ENCODE results near the gene HIBADH. TPM values are rescaled to one million over a fixed set of nuclear protein-coding genes. Genes with fewer than 3 reads are reported as not detected.

Gene HIBADH
- total and polyA plus RNA-seq, 7 experiments from 2014 or later: 8.0 to 46.2 (median 14.7) TPM

DNA sequence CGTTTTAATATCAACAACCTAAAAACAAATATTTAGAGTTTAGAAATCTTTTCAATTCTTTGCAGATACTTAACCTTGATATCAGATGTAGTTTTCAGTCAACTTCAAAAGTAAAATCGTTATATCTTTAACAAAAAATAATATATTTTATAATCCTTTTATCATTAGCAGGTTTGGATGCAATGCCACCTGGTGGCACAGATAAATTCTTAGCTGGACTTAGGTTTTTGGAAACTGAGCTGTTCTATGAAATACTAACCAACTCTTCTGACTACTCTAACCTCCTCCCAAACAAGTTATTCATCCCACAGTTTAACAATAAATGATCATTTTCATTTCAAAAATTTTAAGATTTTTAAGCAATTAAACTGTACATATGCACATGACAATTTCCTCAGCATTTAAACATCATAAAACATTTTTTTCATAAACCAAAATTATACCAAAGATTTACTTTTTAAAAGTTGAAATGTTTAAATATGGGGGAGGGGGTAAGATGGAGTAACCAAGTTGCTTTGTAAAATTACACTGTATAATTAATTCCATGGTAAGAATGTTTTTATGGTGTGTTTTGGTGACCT, 56.9 kb downstream of the HIBADH start:
- peaks cover 0 to 6% (median 0%) of the 10 kb centered on the region in 7 donors for H3K4me1 Mint-ChIP-seq
- no peak for DNase-seq
- Histone ChIP-seq H3K4me1 (ENCODE audit: control insufficient read depth in 2 of 2, insufficient read depth in 2 of 2, low read length in 2 of 2) (no peaks in the 10 kb centered on the region), H3K27me3 (ENCODE audit: control insufficient read depth in 2 of 2, insufficient read depth in 2 of 2, low read length in 2 of 2) (no peaks in the 10 kb centered on the region), H3K36me3 (ENCODE audit: control insufficient read depth in 2 of 3, insufficient read depth in 3 of 3, low read length in 3 of 3) (no peaks in the 10 kb centered on the region), H3K9me3 (ENCODE audit: control insufficient read depth in 2 of 3, low read length in 3 of 3) (no peaks in the 10 kb centered on the region), H3K4me3 (ENCODE audit: low read length) (no peak overlapping the region), H3K27ac (ENCODE audit: low read depth, low read length) (no peak overlapping the region)
- ATAC-seq: no peak
- peaks cover 0 to 2% (median 0%) of the 10 kb centered on the region in 11 donors for H3K9me3 Mint-ChIP-seq
- H3K27ac Mint-ChIP-seq: no peak overlapping the region
- H3K4me3 Mint-ChIP-seq: no peak overlapping the region
- no peaks in the 10 kb centered on the region for H3K27me3 Mint-ChIP-seq
- intact Hi-C loops (cut with micrococcal nuclease): loop anchor here in 1 of 2 donors (1.0 kb wide), 1 partner anchor 409 kb away; no protein-coding TSS in a partner anchor
- H3K36me3 Mint-ChIP-seq: peaks cover 0 to 27% (median 4%) of the 10 kb centered on the region in 5 donors
- CTCF ChIA-PET: no interaction called here
- POLR2A ChIA-PET: no interaction called here

DNA sequence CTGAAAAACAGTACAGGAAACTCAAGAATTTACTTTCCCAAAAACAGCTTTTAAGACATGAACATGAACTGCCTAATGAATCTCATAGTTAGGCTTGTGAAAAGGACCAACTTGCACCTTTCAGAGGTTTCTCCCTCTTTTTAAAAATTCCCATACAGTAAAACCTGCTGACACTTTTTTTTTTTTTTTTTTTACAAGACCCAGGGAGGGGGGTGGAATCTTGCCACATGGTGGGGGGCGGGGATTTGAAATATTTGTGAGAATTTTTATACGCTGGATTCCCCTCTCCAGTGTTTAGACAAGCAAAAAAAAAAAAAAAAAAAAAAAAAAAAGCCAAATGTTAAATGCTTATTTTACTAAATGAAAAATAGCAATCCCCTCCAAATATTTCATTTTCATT, 57.4 kb downstream of the HIBADH start:
- H3K36me3 Mint-ChIP-seq: peaks cover 0 to 26% (median 6%) of the 10 kb centered on the region in 5 donors
- intact Hi-C loops (cut with micrococcal nuclease): loop anchor here in 1 of 2 donors (1.0 kb wide), 1 partner anchor 409 kb away; no protein-coding TSS in a partner anchor
- DNase-seq (no peak), ATAC-seq (no peak)
- no peak overlapping the region for H3K27ac Mint-ChIP-seq
- no peak overlapping the region for H3K27ac ChIP-seq (ENCODE audit: low read depth, low read length)
- peaks cover 0 to 2% (median 0%) of the 10 kb centered on the region in 11 donors for H3K9me3 Mint-ChIP-seq
- no peaks in the 10 kb centered on the region for H3K9me3 ChIP-seq (ENCODE audit: control insufficient read depth in 2 of 3, low read length in 3 of 3)
- no peaks in the 10 kb centered on the region for H3K4me1 ChIP-seq (ENCODE audit: control insufficient read depth in 2 of 2, insufficient read depth in 2 of 2, low read length in 2 of 2)
- no peak overlapping the region for H3K4me3 Mint-ChIP-seq
- peaks cover 0 to 1% (median 0%) of the 10 kb centered on the region in 7 donors for H3K4me1 Mint-ChIP-seq
- POLR2A ChIA-PET: no interaction called here
- no peak overlapping the region for H3K4me3 ChIP-seq (ENCODE audit: low read length)
- CTCF ChIA-PET: interaction anchor here (0.6 kb wide), 2 partner anchors 105 to 913 kb away, joined by 4 to 5 read pairs; no protein-coding TSS in a partner anchor
- no peaks in the 10 kb centered on the region for H3K27me3 Mint-ChIP-seq
- H3K36me3 ChIP-seq (ENCODE audit: control insufficient read depth in 2 of 3, insufficient read depth in 3 of 3, low read length in 3 of 3): no peaks in the 10 kb centered on the region
- no peaks in the 10 kb centered on the region for H3K27me3 ChIP-seq (ENCODE audit: control insufficient read depth in 2 of 2, insufficient read depth in 2 of 2, low read length in 2 of 2)

DNA sequence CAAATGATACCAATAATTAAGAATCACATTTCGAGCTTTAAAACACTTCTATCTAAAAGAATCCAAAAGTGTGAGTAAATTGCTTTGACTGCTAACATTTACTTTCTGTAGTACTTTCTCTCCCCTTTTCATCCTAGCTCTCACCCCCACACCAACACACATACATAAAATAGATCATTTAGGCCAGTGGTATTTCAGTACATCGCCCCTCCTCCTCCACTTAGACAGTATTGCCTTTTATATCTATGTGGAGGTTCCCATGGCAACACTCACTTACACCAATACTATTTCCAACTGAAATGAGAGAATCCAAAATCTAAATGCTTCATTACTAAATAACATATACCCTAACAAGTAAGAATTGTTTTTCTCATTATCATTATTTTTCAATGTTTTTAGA, 58.9 kb downstream of the HIBADH start:
- Histone ChIP-seq H3K27ac (ENCODE audit: low read depth, low read length) (no peak overlapping the region), H3K4me1 (ENCODE audit: control insufficient read depth in 2 of 2, insufficient read depth in 2 of 2, low read length in 2 of 2) (no peaks in the 10 kb centered on the region), H3K9me3 (ENCODE audit: control insufficient read depth in 2 of 3, low read length in 3 of 3) (no peaks in the 10 kb centered on the region), H3K27me3 (ENCODE audit: control insufficient read depth in 2 of 2, insufficient read depth in 2 of 2, low read length in 2 of 2) (no peaks in the 10 kb centered on the region), H3K4me3 (ENCODE audit: low read length) (no peak overlapping the region), H3K36me3 (ENCODE audit: control insufficient read depth in 2 of 3, insufficient read depth in 3 of 3, low read length in 3 of 3) (no peaks in the 10 kb centered on the region)
- POLR2A ChIA-PET: no interaction called here
- Mint-ChIP-seq H3K36me3 (peaks cover 0 to 33% (median 12%) of the 10 kb centered on the region in 5 donors), H3K4me1 (peaks cover 0 to 1% (median 0%) of the 10 kb centered on the region in 7 donors), H3K27me3 (no peaks in the 10 kb centered on the region), H3K27ac (no peak overlapping the region), H3K9me3 (peaks cover 0 to 2% (median 0%) of the 10 kb centered on the region in 11 donors), H3K4me3 (no peak overlapping the region)
- intact Hi-C loops (cut with micrococcal nuclease): no loop called here
- CTCF ChIA-PET: interaction anchor here (1.2 kb wide), 1 partner anchor 408 kb away, joined by 4 read pairs; no protein-coding TSS in a partner anchor
- ATAC-seq (no peak), DNase-seq (no peak)

DNA sequence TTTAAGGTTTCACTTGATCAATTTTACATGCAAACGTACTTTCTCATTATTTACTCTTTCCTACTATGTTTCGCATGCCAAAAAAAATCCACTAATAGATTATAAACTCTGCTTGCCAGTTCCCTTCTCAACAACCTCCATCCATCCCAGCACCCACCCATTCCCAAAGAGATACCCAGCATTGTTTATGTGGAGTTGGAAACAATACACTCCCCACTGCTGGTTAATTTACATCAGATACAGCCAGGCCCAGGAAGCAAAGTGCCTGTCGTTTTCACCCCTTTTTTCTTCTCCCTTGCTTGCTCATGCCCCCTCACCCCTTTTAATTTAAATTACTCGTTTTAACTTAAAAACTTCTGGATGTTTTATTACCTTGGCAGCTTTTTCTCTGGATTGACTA, 59.9 kb downstream of the HIBADH start:
- Mint-ChIP-seq H3K9me3 (peaks cover 0 to 2% (median 0%) of the 10 kb centered on the region in 11 donors), H3K27ac (no peak overlapping the region), H3K27me3 (no peaks in the 10 kb centered on the region), H3K4me1 (peaks cover 0 to 1% (median 0%) of the 10 kb centered on the region in 7 donors), H3K36me3 (peaks cover 0 to 30% (median 18%) of the 10 kb centered on the region in 5 donors), H3K4me3 (no peak overlapping the region)
- no peak for DNase-seq
- H3K9me3 ChIP-seq (ENCODE audit: control insufficient read depth in 2 of 3, low read length in 3 of 3): no peaks in the 10 kb centered on the region
- ChIA-PET POLR2A (no interaction called here), CTCF (no interaction called here)
- intact Hi-C loops (cut with micrococcal nuclease): no loop called here
- no peaks in the 10 kb centered on the region for H3K4me1 ChIP-seq (ENCODE audit: control insufficient read depth in 2 of 2, insufficient read depth in 2 of 2, low read length in 2 of 2)
- H3K4me3 ChIP-seq (ENCODE audit: low read length): no peak overlapping the region
- no peak for ATAC-seq
- no peaks in the 10 kb centered on the region for H3K27me3 ChIP-seq (ENCODE audit: control insufficient read depth in 2 of 2, insufficient read depth in 2 of 2, low read length in 2 of 2)
- no peaks in the 10 kb centered on the region for H3K36me3 ChIP-seq (ENCODE audit: control insufficient read depth in 2 of 3, insufficient read depth in 3 of 3, low read length in 3 of 3)
- no peak overlapping the region for H3K27ac ChIP-seq (ENCODE audit: low read depth, low read length)

DNA sequence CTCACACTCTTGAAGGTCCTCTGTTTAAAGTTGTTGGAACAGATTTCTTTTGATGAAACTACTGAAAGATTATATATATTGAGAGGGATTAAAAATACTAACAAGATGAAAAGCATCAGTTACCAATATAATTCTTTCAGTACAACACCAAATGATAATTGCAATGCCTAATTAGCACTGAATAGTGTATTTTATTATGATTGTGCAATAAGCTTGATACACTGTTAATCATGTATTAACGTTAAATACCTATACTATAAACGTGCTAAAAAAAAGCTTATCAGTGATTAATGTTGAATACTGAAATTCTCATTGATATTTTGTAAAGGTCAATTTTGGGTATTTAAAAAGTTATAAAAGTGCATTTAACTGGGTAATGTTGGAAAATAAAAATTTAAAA, 61.5 kb downstream of the HIBADH start:
- H3K27ac ChIP-seq (ENCODE audit: low read depth, low read length): no peak overlapping the region
- peaks cover 0 to 1% (median 0%) of the 10 kb centered on the region in 7 donors for H3K4me1 Mint-ChIP-seq
- no peaks in the 10 kb centered on the region for H3K36me3 ChIP-seq (ENCODE audit: control insufficient read depth in 2 of 3, insufficient read depth in 3 of 3, low read length in 3 of 3)
- H3K9me3 Mint-ChIP-seq: peaks cover 0 to 2% (median 0%) of the 10 kb centered on the region in 11 donors
- no peaks in the 10 kb centered on the region for H3K4me1 ChIP-seq (ENCODE audit: control insufficient read depth in 2 of 2, insufficient read depth in 2 of 2, low read length in 2 of 2)
- DNase-seq (no peak), ATAC-seq (no peak)
- H3K9me3 ChIP-seq (ENCODE audit: control insufficient read depth in 2 of 3, low read length in 3 of 3): no peaks in the 10 kb centered on the region
- H3K36me3 Mint-ChIP-seq: peaks cover 0 to 27% (median 18%) of the 10 kb centered on the region in 5 donors
- no peak overlapping the region for H3K4me3 ChIP-seq (ENCODE audit: low read length)
- no peaks in the 10 kb centered on the region for H3K27me3 ChIP-seq (ENCODE audit: control insufficient read depth in 2 of 2, insufficient read depth in 2 of 2, low read length in 2 of 2)
- POLR2A ChIA-PET: no interaction called here
- CTCF ChIA-PET: no interaction called here
- no peaks in the 10 kb centered on the region for H3K27me3 Mint-ChIP-seq
- H3K27ac Mint-ChIP-seq: no peak overlapping the region
- H3K4me3 Mint-ChIP-seq: no peak overlapping the region
- intact Hi-C loops (cut with micrococcal nuclease): no loop called here

DNA sequence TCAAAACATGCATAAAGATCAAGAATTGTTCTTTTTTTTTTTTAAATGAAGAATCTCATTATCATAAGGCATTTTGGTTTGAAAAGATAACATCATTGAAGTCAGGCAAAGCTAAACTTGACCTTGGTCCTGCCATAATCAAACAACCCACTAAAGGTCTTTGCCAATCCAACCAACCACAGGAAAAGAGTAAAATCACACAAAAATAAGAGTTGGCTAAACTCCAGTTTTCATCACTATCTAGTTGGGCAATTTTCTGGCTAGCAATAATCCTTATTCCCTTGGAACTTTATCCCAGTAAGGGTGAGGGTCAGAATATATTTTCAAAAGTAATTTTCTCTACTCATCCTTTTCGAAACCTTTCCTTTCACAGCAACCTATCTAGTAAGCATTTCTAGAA, 62.4 kb downstream of the HIBADH start:
- Histone ChIP-seq H3K9me3 (ENCODE audit: control insufficient read depth in 2 of 3, low read length in 3 of 3) (no peaks in the 10 kb centered on the region), H3K4me3 (ENCODE audit: low read length) (no peak overlapping the region), H3K4me1 (ENCODE audit: control insufficient read depth in 2 of 2, insufficient read depth in 2 of 2, low read length in 2 of 2) (no peaks in the 10 kb centered on the region), H3K27ac (ENCODE audit: low read depth, low read length) (no peak overlapping the region), H3K36me3 (ENCODE audit: control insufficient read depth in 2 of 3, insufficient read depth in 3 of 3, low read length in 3 of 3) (no peaks in the 10 kb centered on the region), H3K27me3 (ENCODE audit: control insufficient read depth in 2 of 2, insufficient read depth in 2 of 2, low read length in 2 of 2) (no peaks in the 10 kb centered on the region)
- H3K9me3 Mint-ChIP-seq: peaks cover 0 to 2% (median 0%) of the 10 kb centered on the region in 11 donors
- H3K4me3 Mint-ChIP-seq: no peak overlapping the region
- ATAC-seq: no peak
- H3K27me3 Mint-ChIP-seq: no peaks in the 10 kb centered on the region
- H3K36me3 Mint-ChIP-seq: peaks cover 0 to 30% (median 18%) of the 10 kb centered on the region in 5 donors
- intact Hi-C loops (cut with micrococcal nuclease): no loop called here
- no peak for DNase-seq
- POLR2A ChIA-PET: no interaction called here
- no peak overlapping the region for H3K27ac Mint-ChIP-seq
- CTCF ChIA-PET: no interaction called here
- no peaks in the 10 kb centered on the region for H3K4me1 Mint-ChIP-seq

DNA sequence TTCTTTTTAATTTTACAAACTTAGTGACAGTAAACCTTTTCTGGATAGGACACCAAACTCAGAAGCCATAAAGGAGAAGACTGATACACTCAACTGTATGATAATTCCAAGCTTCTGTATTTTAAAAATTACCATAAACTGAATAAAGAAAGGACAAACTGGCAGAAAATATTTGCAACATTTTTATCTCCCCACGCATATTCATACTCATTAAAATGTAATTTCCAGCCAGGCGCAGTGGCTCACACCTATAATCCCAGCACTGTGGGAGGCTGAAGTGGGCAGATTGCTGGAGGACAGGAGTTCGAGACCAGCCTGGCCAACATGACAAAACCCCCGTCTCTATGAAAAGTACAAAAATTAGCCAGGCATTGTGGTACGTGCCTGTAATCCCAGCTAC, 67.7 kb downstream of the HIBADH start:
- intact Hi-C loops (cut with micrococcal nuclease): no loop called here
- ChIA-PET CTCF (no interaction called here), POLR2A (no interaction called here)
- Histone ChIP-seq H3K9me3 (ENCODE audit: control insufficient read depth in 2 of 3, low read length in 3 of 3) (no peaks in the 10 kb centered on the region), H3K36me3 (ENCODE audit: control insufficient read depth in 2 of 3, insufficient read depth in 3 of 3, low read length in 3 of 3) (no peaks in the 10 kb centered on the region), H3K27ac (ENCODE audit: low read depth, low read length) (no peak overlapping the region), H3K27me3 (ENCODE audit: control insufficient read depth in 2 of 2, insufficient read depth in 2 of 2, low read length in 2 of 2) (no peaks in the 10 kb centered on the region), H3K4me1 (ENCODE audit: control insufficient read depth in 2 of 2, insufficient read depth in 2 of 2, low read length in 2 of 2) (no peaks in the 10 kb centered on the region), H3K4me3 (ENCODE audit: low read length) (no peak overlapping the region)
- Mint-ChIP-seq H3K36me3 (peaks cover 0 to 45% (median 28%) of the 10 kb centered on the region in 5 donors), H3K27ac (no peak overlapping the region), H3K4me1 (no peaks in the 10 kb centered on the region), H3K4me3 (no peak overlapping the region), H3K27me3 (no peaks in the 10 kb centered on the region), H3K9me3 (no peaks in the 10 kb centered on the region)
- ATAC-seq (no peak), DNase-seq (no peak)
